Testis (tissue), 2 donors: Measurements from ENCODE around the gene AKAP10.

Experiments
- CTCF ChIP-seq, 3 experiments: fragments of 450-650 bp in 2 of 3; fragments of 200-600 bp in 1 of 3; sonication (generic) in 1 of 3; IDR thresholded peaks; one replicate each; pipeline ENCODE4 v1.5.1; 2016 to 2019; ENCODE audit warnings: antibody characterized with exemption in 3 of 3, mild to moderate bottlenecking in 2 of 3, moderate library complexity in 1 of 3
- POLR2A ChIP-seq: fragments of 450-650 bp; IDR thresholded peaks from one replicate; pipeline ENCODE4 v1.6.1; 2017; ENCODE audit warnings: antibody characterized with exemption, mild to moderate bottlenecking, moderate library complexity

DNA sequence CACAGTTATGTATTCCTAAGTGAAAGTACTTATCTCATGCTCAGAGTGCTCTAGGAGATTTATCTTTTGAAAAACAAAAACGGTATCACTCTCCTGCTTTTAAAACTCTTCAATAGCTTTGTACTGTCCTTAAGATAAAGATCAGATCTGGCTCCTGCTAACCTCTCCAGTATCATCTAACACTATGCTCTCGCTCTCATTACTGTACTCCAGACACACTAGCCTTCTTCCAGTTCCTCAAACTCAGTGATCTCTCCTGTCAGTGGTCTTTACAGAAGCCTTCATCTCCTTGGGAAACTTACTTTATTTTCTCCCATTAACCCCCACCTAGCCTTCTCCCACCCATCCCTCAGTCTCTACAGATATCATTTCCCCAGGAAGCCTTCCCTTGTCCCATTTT, 120.0 kb downstream of the AKAP10 start:
- TF ChIP-seq POLR2A (no peak), CTCF (IDR thresholded peaks at IDR 0.05) (no peak)
